HG03565 (cell line): ENCODE data around the gene PHETA2.
"Not testable (repeated sequence)": the region's sequence is repeated elsewhere in the genome, so short reads cannot be mapped to it uniquely, and the experiment has no call there.

Experiments used
- ATAC-seq: cut with Tn5 transposase; IDR thresholded peaks from one replicate; pipeline ENCODE4 v1.9.1; 2021; ENCODE audit warnings: mild to moderate bottlenecking, moderate library complexity; ENCODE audit not compliant: unreplicated experiment

Gene PHETA2

DNA sequence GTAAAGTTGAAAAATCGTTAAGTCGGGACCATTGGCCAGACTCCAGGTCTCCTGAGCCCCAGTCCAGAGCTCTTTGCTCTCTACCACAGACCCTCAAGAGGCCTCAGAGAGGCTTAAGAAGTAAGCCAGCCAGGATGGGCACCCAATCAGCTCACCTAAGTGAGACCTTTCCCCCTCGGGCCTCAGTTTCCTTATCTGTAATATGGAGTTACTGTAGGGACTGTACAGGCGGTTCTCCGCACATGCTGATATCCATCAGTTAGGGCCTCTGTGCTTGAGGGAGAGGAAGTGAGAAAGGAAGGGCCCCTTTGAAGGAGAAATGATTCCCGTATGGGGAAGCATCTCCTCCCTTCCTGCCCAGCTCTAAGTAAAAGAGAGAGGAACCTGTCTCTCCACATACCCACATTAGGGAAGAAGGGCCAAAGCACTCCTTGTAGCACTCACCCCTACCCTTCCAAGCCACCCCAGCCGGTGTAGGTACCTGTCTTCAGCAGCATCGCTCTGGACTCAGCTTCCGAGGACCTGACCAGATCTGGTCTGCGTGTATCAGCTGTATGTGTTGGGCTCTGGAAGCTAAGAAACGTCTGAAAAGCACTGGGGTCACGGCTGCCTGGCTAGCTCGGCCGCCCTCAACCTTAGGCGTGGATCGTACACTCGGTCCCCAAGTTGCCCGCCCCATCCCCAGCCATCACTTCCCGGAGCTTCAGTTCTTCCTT, 4.1 kb upstream of the PHETA2 start:
- no peak for ATAC-seq

DNA sequence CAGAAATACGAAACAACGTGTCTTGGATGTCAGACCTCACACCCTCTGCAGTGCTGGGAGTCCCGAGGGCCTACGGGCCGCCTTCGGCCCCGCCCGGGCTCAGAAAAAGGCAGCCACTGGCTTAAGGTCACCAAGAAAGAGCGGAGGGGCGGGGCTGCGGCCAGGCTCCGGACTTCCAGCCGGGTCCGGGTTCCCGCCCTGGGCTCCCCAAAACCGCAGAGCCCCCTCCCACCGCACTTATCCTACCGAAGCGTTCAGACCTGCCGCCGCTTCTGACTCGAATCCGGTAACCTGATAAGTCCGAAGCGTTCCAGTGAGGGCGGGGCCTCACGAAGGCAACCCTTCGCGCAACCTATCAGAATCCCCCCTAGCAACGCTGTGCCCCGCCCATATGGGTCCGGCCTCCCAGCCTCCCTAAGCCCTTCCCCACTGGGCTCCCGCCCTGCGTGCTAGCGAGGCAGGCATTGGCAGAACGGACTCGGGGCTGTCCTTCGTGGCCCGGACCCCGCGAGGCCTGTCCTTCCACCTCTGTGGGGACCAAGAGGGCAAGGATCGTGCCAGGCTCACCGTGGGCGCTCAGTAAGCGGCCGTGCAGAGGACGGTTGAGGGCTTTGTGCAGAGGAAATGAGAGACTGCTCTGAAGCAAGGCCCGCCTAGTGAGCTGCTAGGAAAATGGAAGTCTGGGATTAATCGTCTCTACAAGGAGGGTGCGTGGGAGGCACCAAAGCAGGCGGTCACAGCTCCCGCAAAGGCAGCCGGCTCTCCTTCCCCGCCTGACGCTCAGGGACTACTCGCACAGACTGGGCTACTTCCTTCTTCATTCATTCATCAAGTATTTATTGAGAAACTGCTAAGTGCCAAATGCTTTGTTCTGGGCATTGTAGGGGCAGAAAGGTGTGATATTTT, 3.3 kb upstream of the PHETA2 start, which contains the start of gene NAGA:
NAGA (minus strand) TSS at position 296 of the 906 bp plus-strand sequence. CDS start 515 bp downstream, outside the sequence.
- ATAC-seq, result peak; percentile 82

DNA sequence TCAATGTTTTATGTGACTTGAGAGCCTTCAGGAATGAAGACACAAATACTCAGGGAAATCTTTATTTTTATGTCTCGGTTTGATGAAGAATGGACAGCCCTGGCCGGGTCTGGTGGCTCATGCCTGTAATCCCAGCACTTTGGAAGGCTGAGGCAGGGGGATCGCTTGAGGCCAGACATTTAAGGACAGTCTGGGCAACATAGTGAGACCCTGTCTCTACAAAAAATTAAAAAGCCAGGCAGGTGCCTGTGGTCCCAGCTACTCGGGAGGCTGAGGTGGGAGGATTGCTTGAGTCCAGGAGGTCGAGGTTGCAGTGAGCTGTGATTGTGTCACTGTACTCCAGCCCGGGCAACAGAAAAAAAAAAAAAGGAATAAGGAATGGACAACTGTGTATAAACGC, 2.5 kb upstream of the PHETA2 start:
- ATAC-seq, result not testable (repeated sequence)

DNA sequence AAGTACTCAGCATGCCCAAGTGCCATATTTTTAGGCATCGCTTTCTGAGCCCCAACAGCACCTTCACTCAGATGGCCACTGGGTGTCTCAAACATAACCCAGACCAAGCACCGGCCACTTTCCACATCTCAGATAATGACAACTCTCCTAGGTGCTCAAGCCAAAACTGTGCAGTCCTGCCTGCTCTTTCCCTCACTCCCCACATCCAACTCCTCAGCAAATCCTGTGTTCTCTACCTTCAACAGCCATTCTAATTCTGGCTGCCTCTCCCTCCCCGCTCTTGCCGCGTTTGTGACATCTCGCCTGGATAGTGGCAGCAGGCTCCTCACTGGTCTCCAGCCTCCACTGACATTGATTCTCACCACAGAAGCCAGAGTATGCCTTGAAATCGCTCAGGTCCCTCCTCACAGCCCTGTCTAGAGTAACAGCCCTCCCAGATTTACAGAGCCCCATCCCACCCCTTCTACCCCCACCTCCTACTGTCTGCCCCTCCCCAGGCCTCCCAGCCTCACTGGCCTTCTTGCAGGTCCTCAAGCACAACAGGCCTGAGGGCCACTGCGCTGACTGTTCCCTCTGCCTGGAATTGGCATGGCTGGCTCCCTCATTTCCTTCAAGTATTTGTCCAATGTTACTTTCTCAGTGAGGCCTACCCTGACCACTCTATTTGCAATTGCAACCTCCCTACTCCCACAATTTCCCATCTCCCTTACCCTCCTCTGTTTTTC, 1.3 kb upstream of the PHETA2 start:
- ATAC-seq, result no peak

GRCh38 chr22:42073621-42074041, 417 bp upstream of the PHETA2 start:
- ATAC-seq, result no peak

DNA sequence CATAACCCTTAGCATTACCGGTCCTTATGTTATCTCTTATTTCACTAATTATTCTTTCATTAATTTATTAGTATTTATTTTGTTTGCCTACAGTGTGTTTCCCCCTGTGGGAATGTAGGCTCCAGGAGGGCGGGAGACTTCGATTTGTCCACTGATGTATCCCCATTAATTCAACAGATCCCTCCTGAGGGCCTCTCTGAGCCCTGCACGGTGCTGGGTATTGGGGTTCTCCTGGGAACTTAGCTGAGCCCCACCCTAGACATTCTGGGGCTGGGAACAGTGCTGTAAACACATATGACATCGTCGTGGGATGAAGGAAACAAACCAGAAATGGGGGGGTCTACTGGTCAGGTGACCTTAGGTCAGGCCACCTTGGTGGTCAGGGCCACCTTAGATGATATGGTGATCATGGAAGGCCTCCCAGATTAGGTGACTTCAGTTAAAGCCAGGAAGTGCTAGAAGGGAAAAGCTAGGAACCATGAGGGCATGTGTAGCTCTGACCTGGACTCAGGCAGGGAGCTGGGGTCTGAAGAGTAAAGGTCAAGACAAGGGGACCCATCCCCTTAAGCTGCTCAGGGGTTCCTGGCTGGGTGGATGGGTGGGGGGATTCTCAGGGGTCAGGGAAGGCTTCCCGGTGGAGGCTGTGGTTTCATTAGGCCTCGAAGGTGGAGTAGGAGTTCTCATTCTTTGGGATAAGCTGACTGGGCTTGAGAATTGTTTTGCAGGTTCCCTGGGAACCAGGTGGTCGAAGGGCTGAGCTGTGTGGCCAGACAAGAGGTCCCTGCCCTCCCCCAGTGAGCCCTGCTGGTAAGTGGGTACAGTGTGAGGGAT, 1.0 kb downstream of the PHETA2 start:
- no peak for ATAC-seq

DNA sequence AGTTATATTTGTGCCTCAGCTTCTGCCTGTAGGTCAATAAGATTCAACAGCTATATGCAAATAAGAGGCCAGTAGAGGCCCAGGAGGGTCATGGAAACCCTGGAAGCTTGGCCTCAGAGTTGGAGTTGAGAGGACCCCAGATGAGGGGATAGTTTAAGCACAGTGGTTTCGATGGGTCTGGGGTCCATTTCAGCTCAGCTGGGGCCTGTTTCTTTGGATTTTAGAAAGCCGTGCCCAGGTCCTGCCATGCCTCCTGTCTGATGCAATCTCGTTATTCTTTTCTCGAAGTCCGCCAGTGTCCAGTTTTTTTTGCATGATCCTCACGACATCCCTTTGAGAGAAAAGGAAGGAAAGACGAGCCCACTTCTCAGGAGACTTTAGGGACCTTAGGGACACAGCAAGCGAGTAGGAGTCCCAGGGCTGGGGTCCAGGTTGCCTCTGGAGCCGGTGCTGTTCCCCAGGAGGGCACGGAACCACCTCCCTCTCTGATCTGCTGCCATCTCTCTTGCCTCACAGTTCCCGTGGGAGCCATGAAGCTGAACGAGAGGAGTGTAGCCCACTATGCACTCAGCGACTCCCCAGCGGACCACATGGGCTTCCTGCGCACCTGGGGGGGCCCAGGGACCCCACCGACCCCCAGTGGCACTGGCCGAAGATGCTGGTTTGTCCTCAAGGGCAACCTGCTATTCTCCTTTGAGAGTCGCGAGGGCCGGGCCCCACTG, 2.9 kb downstream of the PHETA2 start:
- no peak for ATAC-seq

DNA sequence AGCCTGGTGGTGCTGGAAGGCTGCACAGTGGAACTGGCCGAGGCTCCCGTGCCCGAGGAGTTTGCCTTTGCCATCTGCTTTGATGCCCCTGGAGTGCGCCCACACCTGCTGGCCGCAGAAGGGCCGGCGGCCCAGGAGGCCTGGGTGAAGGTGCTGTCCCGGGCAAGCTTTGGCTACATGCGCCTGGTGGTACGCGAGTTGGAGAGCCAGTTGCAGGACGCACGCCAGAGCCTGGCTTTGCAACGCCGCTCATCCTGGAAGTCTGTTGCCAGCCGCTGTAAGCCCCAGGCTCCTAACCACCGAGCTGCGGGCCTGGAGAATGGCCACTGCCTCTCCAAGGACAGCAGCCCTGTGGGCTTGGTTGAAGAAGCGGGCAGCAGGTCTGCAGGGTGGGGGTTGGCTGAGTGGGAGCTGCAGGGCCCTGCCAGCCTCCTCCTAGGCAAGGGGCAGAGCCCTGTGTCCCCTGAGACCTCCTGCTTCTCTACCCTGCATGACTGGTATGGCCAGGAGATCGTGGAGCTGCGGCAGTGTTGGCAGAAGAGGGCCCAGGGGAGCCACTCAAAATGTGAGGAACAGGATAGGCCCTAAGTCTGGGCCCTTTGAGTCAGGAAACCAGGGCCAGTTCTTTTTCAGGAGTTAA, 3.6 kb downstream of the PHETA2 start:
- no peak for ATAC-seq

GRCh38 chr22:42078469-42079318, 4.6 kb downstream of the PHETA2 start:
- ATAC-seq, result no peak

- ATAC-seq, result peak; percentile 68
Observed at GRCh38 chr22:42079319-42080251, 5.5 kb downstream of the PHETA2 start, which contains the start of gene SMDT1. Gene SMDT1 (plus strand): TSS chr22:42079700. CDS start chr22:42079769, 69 bp downstream.

DNA sequence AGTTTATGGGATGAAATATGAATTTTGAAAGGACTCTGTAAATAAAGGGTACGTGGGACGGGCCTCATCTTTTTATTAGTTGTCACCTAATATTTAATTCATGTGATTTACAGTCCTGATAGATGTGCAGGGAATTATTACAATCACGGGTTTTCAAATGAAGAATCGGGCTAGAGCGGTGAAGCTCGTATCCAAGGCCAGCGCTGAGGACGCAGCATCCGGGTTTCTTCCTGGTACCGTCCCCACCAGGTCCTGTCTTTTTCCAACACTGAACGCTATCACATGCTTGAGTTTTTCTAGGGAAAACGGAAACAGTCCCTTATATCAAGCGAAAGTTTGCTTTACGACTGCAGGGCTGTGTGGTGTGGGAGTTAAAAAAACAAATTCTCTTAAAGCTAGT, 6.2 kb downstream of the PHETA2 start:
- ATAC-seq, result no peak

- no peak for ATAC-seq
Observed at GRCh38 chr22:42083119-42083518, 9.1 kb downstream of the PHETA2 start.

GRCh38 chr22:42084874-42085273, 10.8 kb downstream of the PHETA2 start:
- ATAC-seq, result no peak

DNA sequence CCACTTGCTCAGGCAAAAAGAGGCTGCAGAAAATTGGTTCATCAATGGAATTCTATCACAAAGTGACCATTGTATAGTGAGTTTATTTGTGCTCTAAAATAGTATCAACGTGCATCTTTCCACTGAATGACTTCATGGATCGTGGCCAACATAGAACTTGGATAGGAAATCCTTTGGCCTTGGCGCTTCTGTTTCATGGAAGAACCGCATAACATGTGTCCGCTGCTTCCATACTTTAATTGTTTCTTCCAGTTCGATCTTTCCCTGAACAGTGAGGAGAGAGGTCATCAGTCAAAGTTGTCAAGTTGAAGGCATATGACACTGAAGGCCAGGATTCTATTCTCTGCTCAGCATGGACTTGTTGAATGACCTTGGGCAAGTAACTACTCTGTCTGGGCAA, 12.0 kb downstream of the PHETA2 start:
- no peak for ATAC-seq

DNA sequence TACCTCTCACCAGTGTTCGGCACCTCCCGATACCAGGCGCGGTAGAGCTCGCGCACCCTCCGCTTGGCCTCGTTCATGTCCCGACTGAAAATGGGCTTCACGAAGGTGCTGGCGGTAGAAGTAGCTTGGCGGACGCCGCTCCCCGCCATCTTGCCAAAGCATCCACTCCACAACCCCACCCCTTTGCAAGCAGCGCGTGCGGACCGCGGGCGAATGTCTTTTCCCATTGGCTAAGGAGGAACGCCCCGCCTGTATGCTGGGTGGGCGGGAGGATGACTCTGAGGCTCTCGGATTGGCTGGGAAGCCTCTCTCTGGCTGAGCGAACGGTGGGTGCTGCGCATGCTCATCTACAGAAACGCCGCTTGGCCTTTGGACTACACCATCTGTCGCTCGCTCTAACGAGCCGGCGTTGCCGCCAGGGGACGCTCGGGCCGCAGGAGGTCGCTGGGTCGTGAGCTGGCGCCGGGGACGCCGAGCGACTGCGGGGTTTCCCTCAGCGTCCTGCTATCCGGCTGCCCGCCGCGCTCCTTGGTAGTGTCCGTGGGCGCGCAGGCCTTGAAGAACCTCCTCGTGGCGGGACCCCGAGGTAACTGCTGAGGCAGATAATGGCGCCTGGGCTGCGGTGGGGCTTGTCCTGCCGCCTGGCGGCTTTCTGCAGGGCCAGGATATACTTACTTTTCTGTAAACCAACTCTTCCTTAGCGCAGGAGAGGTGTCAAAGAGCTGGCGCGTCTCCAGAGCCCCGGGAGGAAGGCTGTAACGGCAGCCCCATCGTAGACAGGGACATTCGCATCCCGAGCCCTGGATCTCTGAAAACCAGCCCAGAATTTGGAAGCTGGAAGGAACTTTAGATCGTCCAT, 16.8 kb downstream of the PHETA2 start, which contains the start of gene NDUFA6:
NDUFA6 (minus strand) TSS at position 177 of the 859 bp plus-strand sequence; CDS start at position 149, 28 bp downstream.
- peak; percentile 94 for ATAC-seq

GRCh38 chr22:42091455-42091782, 17.4 kb downstream of the PHETA2 start:
- no peak for ATAC-seq
